GM19463 (cell line): ENCODE data around the gene SCIMP.
"Not testable (repeated sequence)": the region's sequence is repeated elsewhere in the genome, so short reads cannot be mapped to it uniquely, and the experiment has no call there.

Experiments used
- ATAC-seq: cut with Tn5 transposase; IDR thresholded peaks from one replicate; pipeline ENCODE4 v1.9.1; 2021; ENCODE audit warnings: mild to moderate bottlenecking, moderate library complexity; ENCODE audit not compliant: unreplicated experiment

The SCIMP gene

DNA sequence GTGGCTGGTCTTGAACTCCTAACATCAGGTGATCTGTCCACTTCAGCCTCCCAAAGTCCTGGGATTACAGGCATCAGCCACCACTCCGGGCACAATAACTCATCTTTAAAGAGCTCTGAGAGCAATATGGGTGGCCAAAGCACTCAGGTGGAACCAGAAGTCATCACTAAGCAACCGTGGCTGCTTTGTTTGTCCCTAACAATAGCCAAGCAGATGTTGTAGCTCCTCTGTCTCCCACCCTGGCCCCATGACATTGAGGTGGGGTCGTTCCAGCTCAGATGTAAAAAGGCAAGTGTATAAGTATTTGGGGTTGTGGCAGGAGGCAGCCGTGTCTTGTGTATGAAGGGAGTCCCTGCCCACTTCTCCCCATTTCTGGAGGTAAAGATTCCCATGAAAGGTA lies 3.7 kb upstream of the SCIMP start:
- ATAC-seq, result no peak

DNA sequence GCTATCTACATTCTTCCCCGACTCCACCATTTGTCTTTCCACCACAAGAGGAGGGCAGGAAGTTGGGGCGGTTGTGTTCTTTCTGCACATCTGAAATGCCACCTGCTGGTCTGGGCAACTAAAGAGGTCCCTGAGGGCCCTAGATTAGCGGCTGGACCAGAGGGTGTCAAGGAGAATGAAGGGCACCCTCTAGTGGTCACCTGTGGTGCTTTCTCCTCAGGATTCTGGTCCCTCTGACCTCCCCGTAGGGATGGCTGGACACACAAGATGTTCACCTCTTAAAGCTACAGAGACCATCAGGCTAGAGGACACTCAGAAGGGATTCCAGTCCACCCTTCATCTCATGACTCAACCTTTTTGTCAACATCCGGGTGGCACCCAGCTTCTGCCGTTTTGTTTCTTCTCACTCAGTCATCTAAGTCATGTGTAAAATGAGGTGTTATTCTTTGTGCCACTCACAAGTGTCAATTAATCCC lies 2.9 kb upstream of the SCIMP start:
- no peak for ATAC-seq

DNA sequence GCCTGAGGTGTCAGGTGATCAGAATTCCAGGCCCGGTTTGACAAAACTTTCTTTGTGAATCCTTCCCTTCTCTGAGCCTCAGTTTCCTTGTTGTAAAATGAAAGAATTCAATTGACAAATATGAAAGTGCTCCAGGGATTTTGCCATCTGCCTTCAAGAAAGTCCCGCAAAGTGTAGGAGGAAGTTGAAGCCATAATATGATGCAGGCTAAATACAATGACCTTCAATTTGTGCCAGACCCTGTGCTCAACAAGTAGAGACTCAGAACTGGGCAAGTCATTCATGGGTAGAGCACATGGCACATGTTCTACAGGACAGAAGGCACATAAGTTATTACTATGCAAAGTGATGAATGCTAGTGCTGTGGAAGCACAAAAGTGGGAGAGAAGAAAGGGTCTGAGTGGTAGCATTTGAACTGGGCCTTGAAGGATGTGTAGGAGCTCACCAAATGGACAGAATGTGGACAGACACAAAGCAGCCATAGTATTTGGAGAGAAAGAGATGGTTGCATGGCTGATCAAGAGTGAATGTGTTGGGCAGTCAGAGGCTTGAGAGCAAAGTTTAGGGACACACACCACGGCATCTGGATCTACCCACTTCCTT lies 2.4 kb upstream of the SCIMP start:
- ATAC-seq, result no peak

DNA sequence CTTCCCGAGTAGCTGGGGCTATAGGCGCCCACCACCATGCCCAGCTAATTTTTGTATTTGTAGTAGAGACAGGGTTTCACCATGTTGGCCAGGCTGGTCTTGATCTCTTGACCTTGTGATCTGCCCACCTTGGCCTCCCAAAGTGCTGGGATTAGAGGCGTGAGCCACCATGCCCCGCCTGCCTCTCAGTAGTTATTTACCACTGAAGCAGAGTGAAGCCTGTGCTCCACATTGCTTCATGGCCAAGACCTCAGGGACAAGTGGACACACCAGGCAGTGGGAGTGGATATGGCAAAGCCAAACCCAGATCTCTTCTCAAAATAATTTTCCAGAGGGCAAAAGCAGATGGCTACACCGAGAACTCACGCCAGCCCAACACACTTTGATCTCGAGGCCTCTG lies 1.2 kb downstream of the SCIMP start:
- not testable (repeated sequence) for ATAC-seq

DNA sequence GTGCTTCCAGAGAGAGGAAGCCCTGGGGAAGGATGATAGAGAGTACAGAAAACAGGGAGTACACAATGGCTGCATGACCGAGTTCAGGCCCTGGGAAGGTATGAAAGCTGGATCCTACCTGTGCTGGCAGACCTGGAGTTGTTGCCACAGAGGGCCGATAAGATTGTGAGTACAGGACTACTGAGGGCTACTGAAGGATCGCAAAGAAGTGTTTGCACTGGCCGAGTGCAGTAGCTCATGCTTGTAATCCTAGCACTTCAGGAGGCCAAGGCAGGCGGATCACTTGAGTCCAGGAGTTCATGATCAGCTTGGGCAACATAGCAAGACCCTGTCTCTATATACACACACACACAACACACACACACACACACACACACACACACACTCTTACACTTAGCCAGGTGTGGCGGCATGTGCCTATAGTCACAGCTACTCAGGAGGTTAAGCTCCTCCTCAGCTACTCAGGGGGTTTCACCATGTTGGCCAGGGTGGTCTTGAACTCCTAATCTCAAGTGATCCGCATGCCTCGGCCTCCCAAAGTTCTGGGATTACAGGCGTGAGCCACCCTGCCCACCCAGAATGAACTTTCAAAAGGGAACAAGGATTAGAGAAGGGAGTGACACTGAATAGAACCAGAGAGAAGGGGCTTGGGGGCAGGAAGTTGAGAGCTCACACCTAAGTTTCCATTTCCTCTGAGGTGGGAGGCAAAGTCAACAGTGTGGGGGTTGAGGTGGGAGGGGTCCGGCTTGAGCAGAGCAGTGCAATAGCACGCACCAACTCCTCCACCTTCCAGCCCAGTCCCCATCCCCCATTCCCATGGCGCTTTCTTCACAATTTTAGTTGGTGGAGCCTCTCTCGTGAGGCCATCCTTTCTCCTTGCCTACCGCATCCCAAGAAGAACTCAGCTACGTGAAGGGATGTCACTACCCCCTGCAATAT lies 7.5 kb downstream of the SCIMP start:
- ATAC-seq, result no peak

DNA sequence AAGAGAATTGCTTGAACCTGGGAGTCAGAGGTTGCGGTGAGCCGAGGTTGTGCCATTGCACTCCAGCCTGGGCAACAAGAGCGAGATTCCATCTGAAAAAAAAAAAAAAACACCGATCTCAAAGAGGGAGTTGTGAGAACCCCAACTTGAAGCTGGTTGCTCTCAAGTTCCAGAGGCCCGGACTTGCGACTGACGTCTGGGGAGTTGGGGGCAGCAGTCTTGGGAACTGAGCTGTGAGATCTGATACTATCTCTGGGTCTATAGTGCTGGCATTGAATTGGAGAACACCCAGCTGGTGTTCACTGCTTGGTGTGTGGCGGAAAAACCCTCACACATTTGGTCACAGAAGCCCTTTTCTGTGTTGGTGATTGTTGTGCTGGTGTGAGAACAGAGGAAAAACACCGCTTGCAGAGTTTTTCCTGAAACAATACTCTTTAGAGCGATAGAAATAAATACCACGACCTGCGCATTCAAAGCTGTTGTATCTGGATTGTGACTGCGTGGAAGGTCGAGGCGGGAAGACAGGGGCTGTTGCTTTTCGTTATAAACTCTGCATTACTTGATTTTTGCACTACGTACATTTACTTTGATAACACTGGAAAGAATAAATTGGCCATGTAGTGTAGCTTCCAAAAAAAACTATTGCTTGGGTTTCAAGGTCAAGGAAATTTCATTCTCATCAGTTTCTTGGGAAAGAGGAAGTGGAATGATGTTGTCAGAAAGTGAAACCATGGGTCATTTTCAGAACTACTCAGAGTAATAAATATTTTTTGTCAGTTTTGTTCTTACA lies 8.8 kb downstream of the SCIMP start:
- ATAC-seq, result peak; percentile 38

DNA sequence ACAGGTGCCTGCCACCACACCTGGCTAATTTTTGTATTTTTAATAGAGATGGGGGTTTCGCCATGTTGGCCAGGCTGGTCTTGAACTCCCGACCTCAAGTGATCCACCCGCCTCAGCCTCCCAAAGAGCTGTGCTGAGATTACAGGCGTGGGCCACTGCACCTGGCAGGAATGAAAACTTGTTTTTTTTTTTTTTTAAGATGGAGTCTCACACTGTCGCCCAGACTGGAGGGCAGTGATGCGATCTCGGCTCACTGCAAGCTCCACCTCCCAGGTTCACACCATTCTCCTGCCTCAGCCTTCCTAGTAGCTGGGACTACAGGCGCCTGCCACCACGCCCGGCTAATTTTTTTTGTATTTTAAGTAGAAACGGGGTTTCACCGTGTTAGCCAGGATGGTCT lies 12.7 kb downstream of the SCIMP start:
- not testable (repeated sequence) for ATAC-seq

DNA sequence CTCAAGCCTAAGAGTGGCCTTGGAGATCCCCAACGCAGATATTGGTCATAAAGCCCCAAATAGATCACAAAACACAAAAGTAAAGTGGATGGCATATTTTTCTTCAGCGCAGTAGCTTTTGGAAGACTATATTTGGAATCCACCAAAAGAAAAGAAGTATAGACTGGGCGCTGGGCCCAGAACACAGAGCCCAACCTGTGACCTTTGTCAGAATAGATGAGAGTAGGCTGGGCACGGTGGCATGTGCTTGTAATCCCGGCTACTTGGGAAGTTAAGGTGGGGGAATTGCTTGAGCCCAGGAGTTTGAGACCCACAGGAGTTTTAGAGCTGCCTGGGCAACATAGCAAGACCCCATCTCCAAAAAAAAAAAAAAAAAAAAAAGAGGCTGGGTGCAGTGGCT lies 14.6 kb downstream of the SCIMP start:
- ATAC-seq, result no peak

DNA sequence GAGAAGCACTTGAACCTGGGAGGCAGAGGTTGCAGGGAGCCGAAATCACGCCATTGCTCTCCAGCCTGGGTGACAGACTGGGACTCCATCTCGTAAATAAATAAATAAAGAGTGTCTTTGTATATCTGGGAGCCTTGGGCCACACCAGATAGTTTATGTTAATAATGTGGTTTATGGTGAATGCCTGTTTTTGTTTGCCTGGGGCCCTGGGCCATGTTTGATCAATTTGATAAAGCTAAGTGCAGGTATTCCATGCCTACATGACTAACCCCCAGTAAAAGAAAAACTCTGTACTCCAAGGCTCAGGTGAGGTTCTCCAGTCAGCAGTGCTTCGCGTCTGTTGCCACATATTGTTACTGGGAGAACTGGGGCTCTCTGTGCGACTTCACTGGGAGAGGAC lies 15.1 kb downstream of the SCIMP start:
- ATAC-seq, result no peak

DNA sequence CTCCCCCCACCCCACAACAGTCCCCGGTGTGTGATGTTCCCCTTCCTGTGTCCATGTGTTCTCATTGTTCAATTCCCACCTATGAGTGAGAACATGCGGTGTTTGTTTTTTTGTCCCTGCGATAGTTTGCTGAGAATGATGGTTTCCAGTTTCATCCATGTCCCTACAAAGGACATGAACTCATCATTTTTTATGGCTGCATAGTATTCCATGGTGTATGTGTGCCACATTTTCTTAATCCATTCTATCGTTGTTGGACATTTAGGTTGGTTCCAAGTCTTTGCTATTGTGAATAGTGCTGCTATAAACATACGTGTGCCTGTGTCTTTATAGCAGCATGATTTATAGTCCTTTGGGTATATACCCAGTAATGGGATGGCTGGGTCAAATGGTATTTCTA lies 17.1 kb downstream of the SCIMP start:
- ATAC-seq, result not testable (repeated sequence)

DNA sequence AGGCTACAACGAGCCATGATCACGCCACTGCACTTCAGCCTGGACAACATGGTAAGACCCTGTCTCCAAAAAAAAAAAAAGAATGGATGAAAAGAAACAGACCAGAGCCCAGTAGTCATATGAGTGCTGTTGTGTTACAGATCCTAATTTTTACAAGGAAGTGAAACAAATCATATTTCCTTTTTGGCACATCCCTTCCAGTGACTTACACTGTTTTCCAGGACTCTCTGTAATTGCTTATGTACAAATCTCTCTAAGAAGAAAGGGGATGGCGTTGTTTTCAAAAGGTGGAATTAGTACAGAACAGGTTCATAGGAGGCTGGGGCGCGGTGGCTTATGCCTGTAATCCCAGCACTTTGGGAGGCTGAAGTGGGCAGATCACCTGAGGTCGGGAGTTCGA lies 23.2 kb downstream of the SCIMP start:
- no peak for ATAC-seq

DNA sequence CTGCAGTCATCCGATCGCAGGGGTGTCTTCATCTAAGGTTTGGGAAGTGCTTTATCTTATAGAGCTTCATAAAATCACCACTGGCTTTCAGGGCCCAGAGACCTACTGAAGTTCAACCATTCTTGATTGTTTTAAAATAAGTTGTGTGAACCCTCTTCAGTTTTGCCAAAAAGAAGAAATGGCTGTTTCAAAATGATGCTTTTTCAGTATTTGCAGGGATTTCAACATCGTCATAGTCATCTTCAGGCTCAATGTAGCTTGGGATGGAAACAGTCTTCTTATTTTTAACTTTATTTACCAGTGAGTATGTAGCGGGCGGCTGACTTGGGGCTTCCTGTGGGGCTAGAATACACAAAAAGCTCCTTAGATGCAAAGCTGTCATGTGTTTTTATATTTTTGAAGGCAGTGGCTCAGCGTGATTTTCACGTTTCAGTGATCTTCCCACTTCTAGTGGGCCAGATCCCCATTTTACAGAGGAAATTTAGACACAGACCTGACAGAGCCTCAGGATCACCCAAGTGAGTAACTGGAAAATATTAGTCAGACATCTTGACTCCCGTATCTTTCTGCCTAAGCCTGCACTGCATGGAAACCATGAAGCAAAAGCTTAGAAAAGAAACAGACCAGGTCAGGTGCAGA lies 23.9 kb downstream of the SCIMP start:
- no peak for ATAC-seq

DNA sequence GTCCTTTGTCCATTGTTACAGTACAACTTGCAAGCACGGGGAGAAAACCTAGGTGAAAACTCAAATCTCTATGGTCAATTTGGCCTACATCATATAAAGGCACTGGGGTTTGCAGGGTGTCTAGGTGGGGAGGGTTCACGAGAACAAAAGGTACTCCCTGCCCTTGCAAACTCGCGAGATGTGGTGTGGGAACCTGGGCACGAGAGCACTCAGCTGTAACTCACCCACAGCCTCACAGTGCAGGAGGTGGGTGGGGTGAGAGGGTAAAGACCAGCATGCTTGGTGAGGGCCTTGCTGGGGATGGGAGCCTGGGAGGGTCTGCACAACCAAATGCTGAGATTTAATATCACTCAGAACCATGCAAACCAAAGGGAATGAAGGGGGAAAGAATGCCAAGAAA lies 24.6 kb downstream of the SCIMP start:
- ATAC-seq, result no peak

DNA sequence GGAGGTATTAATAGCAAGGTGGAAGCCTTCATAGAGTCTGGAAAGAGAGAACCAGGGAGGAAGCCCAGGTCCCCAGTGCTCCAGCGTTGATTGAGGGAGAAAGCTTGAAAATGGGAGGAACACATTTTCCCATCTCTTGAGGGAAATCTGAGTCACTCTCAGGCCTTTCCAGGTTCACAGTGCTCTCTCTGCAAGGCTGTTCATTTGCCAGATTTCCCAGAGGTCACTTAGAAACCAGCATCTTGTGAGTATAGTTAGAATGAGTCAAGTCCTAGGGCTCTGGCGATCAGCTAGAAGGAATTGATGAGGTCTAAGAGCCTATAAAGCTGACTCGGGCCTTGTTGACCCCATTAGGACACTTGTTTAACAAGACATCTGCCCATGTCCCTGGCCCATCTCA lies 25.3 kb downstream of the SCIMP start:
- no peak for ATAC-seq

DNA sequence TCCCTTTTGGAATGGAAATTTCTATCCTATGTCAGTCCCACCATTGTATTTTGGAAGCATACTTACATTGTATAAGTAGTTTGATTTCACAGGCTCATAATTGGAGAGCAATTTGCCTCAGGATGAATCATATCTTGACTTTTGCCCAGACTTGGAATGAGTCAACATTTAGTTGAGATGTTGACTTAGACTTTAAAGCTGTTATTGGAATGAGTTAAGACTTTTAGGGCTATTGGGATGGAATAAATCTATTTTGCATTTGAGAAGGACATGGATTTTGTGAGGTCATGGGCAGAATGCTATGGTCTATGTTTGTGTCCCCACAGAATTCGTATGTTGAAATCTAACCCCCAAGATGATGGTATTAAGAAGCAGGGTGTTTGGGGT lies 30.8 kb downstream of the SCIMP start:
- no peak for ATAC-seq

DNA sequence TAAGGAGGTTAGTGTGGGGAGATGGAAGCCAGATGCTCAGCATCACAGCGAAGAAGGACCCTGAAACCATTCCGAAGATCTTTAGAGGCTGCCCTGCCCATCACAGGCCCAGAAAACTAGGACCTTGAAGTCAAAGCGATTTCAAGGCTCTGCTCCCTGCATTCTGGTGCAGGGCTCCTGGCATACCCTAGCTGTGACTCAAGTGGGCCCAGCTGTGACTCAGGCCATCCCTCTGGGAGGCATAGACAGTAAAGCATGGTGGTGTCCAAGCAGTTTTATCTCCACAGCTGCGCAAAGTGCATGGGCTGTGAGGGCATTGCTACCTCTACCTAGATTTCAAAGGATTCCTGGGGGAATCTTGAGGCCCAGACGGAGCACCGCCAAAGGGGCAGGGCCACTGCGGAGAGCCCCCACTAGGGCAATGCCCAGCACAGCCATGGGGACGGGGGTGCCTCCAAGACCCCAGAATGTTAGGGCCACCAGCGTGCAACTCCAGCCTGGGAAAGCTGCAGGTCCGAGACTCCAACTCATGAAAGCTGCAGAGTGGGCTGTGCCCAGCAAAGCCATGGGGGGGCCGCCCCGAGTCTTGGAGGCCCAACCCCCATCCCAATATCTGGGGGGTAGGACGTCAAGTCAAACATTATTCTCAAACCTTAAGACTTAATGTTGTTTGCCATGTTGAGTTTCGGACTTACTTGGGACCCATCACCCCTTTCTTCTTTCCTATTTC lies 31.3 kb downstream of the SCIMP start:
- no peak for ATAC-seq

DNA sequence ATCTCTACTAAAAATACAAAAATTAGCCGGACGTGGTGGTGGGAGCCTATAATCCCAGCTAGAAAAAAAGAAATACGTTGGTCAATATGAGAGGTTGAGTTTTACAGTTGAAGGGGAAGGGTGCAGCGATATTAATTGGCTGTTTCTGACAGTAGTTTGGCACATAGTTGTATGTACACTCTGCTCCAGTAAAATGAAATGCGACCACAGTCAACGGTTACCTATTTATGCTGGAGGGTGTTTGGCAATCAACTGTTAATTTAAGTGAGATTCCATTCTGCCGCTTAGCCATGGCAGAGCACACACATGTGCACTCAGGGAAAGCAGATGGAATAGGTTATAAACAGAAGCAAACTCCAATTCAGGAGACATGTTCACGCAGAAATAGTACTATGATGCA lies 33.6 kb downstream of the SCIMP start:
- no peak for ATAC-seq

DNA sequence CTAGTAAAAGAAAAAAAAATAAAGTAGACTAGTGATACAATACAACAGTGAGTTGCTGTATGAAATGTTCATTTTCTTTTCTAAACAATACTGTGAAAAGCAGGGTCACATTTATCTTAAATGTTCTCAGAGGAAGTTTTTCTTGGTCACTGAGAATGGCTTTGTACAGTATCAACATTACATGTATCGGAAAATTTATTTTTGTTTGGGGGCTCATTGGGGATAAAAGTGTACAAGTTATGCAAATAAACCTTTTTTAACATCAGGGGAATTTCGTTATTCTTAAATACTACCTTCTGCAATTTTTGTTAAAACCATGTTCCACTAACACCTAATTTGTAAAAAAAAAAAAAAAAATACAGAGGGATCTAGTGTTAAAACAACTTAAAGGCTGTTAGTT lies 34.3 kb downstream of the SCIMP start:
- ATAC-seq, result no peak

DNA sequence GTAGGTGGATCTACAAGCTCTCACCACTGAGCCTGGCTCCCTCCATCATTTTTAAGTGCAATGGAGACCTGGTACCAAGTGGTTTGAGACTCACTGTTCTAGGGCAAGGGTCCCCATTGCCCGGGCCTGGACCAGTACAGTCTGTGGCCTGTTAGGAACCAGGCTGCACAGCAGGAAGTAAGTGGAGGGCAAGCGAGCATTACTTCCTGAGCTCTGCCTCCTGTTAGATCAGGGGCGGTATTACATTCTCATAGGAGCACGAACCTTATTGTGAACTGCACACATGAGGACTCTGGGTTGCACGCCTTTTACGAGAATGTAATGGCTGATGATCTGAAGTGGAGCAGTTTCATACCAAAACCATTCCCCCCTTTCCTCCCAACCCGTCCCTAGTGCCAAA lies 36.2 kb downstream of the SCIMP start:
- no peak for ATAC-seq

DNA sequence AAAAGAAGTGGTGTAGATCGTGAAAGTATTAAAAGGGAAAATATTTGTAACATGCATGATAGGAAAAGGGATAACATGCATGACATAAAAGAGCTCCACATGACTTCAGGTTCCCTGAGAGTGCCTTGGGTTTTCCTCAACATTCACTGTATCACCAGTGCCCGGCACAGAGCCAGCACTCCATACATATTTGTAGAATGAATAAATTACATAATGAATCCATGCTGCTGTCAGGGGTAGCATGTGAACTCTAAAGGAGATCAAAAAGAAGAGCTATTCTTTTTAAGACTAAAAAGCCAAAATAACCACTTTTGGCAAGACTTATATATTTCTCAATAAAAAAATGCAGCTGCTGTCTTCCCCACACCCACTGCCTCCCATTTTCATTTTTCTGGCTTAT lies 40.3 kb downstream of the SCIMP start:
- no peak for ATAC-seq
